SK-N-SH treated with all-trans-retinoic acid at 6 μM for 48 hours (cell line): ENCODE measurements around the gene SLC4A7.

Source experiments
- ARNTL ChIP-seq: fragments of 450-650 bp; formaldehyde crosslinking; IDR thresholded peaks from 2 replicates; pipeline ENCODE4 v1.5.0; 2020; ENCODE audit warnings: low read depth, mild to moderate bottlenecking, moderate library complexity, borderline replicate concordance
- CREB5 ChIP-seq: fragments of 250-450 bp; sonication (Bioruptor Pico); IDR thresholded peaks from 2 replicates; pipeline ENCODE4 v1.5.1; 2020; ENCODE audit warnings: low read depth, mild to moderate bottlenecking, moderate library complexity
- CSDC2 ChIP-seq: fragments of 250-450 bp; sonication (Bioruptor Pico); IDR thresholded peaks from 2 replicates; pipeline ENCODE4 v1.5.0; 2020; ENCODE audit warnings: mild to moderate bottlenecking, moderate library complexity
- ESRRG ChIP-seq: fragments of 250-450 bp; sonication (Bioruptor Pico); IDR thresholded peaks from 2 replicates; pipeline ENCODE4 v1.6.1; 2021; ENCODE audit warnings: mild to moderate bottlenecking
- ISL1 ChIP-seq: fragments of 250-450 bp; sonication (Bioruptor Pico); IDR thresholded peaks from 2 replicates; pipeline ENCODE4 v2.1.2; 2022; ENCODE audit warnings: mild to moderate bottlenecking, moderate library complexity
- POU6F1 ChIP-seq: fragments of 250-450 bp; sonication (Bioruptor Pico); IDR thresholded peaks from 2 replicates; pipeline ENCODE4 v1.8.0; 2021; ENCODE audit warnings: low read depth, mild to moderate bottlenecking, moderate library complexity, borderline replicate concordance
- PPARA ChIP-seq: fragments of 250-450 bp; sonication (Bioruptor Pico); IDR thresholded peaks from 2 replicates; pipeline ENCODE4 v1.5.0; 2020; ENCODE audit warnings: mild to moderate bottlenecking, borderline replicate concordance
- TCF4 ChIP-seq: fragments of 250-450 bp; sonication (Bioruptor Pico); IDR thresholded peaks from 2 replicates; pipeline ENCODE4 v1.8.0; 2021; ENCODE audit warnings: mild to moderate bottlenecking, moderate library complexity, borderline replicate concordance
- TSHZ2 ChIP-seq: fragments of 250-450 bp; sonication (Bioruptor Pico); IDR thresholded peaks from 2 replicates; pipeline ENCODE4 v1.5.0; 2020; ENCODE audit warnings: mild to moderate bottlenecking, moderate library complexity
- ZNF565 ChIP-seq: fragments of 450-650 bp; formaldehyde crosslinking; conservative IDR thresholded peaks from 2 replicates; pipeline ENCODE4 v1.5.0; 2020; ENCODE audit warnings: low read depth, mild to moderate bottlenecking, moderate library complexity
- TF ChIP-seq, protein P1 (sequence below): fragments of 250-450 bp; sonication (Bioruptor Pico); IDR thresholded peaks from 2 replicates; pipeline ENCODE4 v1.8.0; 2020; ENCODE audit warnings: mild to moderate bottlenecking, moderate library complexity, borderline replicate concordance

GRCh38 chr3:27487383-27487782, 3.2 kb upstream of the SLC4A7 start:
- TF ChIP-seq ZNF565 (CRISPR knock-in tag) = no peak
- no peak for TF ChIP-seq TCF4 (CRISPR knock-in tag)
- TF ChIP-seq PPARA (CRISPR knock-in tag) = no peak
- TF ChIP-seq, protein P1, sequence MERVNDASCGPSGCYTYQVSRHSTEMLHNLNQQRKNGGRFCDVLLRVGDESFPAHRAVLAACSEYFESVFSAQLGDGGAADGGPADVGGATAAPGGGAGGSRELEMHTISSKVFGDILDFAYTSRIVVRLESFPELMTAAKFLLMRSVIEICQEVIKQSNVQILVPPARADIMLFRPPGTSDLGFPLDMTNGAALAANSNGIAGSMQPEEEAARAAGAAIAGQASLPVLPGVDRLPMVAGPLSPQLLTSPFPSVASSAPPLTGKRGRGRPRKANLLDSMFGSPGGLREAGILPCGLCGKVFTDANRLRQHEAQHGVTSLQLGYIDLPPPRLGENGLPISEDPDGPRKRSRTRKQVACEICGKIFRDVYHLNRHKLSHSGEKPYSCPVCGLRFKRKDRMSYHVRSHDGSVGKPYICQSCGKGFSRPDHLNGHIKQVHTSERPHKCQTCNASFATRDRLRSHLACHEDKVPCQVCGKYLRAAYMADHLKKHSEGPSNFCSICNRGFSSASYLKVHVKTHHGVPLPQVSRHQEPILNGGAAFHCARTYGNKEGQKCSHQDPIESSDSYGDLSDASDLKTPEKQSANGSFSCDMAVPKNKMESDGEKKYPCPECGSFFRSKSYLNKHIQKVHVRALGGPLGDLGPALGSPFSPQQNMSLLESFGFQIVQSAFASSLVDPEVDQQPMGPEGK (CRISPR knock-in tag) = no peak
- TF ChIP-seq POU6F1 (CRISPR knock-in tag) = no peak
- no peak for TF ChIP-seq TSHZ2
- no peak for TF ChIP-seq ESRRG
- no peak for TF ChIP-seq CREB5 (CRISPR knock-in tag)
- no peak for TF ChIP-seq ISL1 (CRISPR knock-in tag)
- no peak for TF ChIP-seq ARNTL
- no peak for TF ChIP-seq CSDC2 (CRISPR knock-in tag)
